GM12892 (cell line): Measurements from ENCODE around the gene NPR1.
A peak's percentile ranks its signal among the peaks of the same experiment; 100 is the strongest.

Source experiments
- POLR2A ChIP-seq: IDR thresholded peaks from 2 replicates; pipeline ENCODE4 v1.6.1; 2011; ENCODE audit warnings: low read depth, low read length, control low read depth
- POLR2AphosphoS5 ChIP-seq: IDR thresholded peaks from 2 replicates; pipeline ENCODE4 v1.6.1; 2011; ENCODE audit warnings: low read depth, low read length, control low read depth

DNA sequence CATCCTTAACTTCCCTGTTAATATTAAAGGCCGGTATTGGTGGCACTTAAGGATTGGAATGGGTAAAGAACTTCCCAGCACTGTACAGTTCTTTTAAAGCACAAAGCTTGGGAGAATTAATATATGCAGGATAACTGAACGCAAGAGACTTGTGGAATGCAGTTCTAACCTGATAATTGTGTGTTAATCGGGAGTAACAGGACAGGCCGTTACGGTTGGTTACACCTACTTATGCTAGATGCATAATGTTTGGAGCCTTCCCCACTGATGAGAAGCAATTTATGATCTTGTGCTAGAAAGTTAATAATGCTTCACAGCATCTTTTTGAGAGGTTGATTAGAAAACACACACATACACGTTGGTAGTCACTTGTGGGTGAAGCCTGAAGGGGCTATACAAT is 37.6 kb upstream of the NPR1 start:
- no peak for TF ChIP-seq POLR2A
- peak; percentile 58; the same call in 1 of the 2 replicates for TF ChIP-seq POLR2AphosphoS5
